ENCODE measurements around the gene TRIM74.
"Not testable (repeated sequence)": the region's sequence is repeated elsewhere in the genome, so short reads cannot be mapped to it uniquely, and the experiment has no call there.

The TRIM74 gene

DNA sequence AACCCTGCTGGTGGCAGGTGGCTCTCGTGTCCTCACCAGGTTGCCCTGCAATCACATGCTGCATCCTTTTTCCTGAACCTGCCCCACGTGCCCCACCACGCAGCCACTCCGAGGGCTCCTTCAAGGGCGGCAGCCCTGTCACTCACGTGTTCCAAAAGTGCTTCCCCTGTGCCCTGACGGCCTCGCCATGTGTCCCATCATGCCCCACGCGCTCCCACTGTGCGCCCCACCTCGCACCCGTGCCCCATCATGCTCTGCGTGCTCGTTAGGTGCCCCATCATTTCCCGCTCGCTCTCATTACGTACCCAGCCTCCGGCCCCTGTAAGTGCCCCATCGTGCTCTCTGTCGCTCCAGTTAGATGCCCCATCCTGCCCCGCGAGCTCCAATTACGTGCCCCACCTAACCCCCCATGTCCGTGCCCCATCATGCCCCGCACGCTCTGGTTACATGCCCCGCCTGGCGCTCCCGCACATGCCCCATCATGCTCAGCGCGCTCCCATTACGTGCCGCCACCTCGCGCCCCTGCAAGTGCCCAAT, at the start of gene TRIM74:
Gene TRIM74, minus strand, starts transcription at position 487 of the 537 bp plus-strand sequence. CDS start 3,309 bp downstream, outside the sequence.
- not testable (repeated sequence) for DNase-seq

DNA sequence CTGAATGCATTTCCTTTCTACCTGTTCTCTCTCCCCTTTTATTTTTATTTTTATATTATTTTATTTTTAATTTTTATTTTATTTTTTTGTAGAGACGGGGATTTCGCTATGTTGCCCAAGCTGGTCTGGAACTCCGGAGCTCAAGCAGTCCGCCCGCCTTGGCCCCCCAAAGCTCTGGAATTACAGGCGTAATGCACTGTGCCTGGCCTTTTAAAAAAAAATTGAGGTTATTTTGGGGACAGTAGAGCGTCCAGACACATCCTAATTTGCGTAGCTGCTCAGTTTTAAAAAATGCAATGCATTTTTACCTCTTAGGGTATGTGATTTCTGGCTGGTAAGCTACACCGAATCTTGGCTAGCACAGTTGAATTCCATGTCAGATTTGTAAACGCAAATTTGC, 37.2 kb upstream of the TRIM74 start:
- not testable (repeated sequence) for DNase-seq

DNA sequence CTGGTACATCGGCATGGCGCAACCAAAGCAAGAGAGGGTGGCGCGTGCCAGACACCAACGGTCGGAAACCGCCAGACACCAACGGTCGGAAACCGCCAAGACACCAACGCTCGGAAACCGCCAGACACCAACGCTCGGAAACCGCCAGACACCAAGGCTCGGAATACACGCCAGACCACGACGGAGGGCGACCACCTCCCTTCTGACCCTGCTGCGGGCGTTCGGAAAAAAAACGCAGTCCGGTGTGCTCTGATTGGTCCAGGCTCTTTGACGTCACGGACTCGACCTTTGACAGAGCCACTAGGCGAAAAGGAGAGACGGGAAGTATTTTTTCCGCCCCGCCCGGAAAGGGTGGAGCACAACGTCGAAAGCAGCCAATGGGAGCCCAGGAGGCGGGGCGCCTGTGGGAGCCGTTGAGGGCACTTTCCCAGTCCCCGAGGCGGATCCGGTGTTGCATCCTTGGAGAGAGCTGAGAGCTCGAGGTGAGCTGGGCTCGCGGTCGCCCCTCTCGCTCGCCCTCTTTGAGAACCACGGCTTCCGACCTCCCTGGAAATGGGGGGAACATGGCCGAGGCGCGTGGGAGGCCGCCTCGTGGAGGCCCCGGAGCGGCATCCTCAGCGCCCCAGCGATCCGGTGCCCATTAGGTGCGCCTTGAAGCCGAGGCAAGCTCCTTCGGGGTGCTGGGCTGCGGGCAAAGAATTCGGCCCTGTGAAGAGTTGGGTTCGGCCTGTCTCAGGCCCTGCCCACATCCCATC, 36.6 kb upstream of the TRIM74 start:
- not testable (repeated sequence) for DNase-seq

DNA sequence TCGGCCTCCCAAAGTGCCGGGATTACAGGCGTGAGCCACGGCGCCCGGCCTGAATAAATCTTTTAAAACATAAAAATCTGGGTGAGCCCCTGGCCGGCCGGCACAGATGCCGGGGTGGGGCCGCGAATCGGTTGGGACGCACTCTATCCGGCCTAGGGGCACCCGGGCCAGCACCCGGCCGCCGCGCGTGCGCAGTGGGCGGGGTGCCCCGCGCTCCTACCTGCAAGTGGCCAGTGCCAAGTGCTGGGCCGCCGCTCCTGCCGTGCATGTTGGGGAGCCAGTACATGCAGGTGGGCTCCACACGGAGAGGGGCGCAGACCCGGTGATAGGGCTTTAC, 36.1 kb upstream of the TRIM74 start:
- not testable (repeated sequence) for DNase-seq

DNA sequence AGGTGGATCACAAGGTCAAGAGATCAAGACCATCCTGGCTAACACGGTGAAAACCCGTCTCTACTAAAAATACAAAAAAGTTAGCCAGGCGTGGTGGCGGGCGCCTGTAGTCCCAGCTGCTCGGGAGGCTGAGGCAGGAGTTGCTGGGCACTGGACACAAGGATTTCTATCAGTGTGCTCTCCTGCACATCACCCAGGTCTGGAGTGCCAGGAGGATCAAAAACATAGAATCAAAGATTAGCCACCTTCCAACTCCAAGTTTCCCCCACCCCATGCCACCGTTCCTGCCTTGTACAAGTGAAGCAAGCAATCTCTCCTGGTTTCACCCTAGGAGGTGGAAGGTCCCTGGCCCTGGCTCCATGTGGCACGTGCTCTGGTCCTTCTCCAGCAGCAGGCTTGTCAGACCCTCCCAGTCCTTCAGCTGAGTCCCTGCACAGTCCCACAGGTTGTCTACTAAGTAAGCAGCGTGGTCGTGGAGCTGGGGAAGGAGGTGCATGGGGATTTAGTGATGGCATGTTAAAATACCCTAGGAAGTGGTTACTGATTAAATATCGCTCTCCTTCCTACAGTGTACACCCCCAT, 28.7 kb upstream of the TRIM74 start:
- DNase-seq: not testable (repeated sequence)

DNA sequence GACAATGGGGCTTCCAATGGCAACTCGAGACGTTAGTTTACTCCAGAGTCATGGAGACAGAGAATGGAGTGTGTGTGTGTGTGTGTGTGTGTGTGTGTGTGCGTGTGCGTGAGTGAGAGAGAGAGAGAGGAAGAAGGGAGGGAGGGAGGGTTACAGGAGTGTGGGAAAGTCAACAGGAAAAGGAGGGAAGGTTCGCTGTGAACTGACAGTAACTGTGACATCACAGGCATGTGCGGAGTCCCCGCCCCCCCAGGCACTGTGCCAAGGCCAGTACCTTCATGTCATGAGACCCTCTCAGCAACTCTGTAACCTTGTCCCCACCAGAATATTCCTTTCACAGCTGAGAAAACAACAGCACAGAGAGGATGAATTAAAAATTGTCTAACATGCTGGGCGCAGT, 28.2 kb upstream of the TRIM74 start:
- DNase-seq: not testable (repeated sequence)

DNA sequence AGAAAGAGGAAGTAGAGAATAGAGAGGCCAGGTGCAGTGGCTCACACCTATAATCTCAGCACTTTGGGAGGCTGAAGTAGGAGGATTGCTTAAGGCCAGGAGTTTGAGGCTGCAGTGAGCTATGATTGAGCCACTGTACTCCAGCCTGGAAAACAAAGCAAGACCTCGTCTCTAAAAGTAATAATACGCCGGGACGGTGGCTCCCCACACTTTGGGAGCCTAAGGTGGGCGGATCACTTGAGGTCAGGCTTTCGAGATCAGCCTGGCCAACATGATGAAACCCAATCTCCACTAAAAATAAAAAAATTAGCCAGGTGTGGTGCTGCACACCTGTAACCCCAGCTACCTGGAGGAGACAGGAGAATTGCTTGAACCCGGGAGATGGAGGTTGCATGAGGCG, 26.2 kb upstream of the TRIM74 start:
- DNase-seq: not testable (repeated sequence)

GRCh38 chr7:72990146-72990913, 21.1 kb upstream of the TRIM74 start:
- DNase-seq: not testable (repeated sequence)

DNA sequence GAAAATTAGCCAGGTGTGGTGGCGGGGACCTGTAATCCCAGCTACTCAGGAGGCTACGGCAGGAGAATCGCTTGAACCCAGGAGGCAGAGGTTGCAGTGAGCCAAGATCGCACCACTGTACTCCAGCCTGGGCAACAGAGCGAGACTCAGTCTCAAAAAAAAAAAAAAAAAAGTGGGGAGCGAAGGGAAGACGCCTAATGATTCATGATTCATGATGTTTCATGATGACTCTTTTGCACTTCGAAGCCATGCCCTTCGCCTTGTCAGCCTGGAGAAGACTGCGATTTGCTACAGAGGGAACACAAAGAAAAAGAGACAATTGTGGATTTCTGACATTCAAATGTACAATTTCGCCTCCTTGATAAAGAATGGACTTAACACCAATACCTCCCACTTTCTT, 12.8 kb upstream of the TRIM74 start:
- not testable (repeated sequence) for DNase-seq

GRCh38 chr7:72980382-72980781, 11.1 kb upstream of the TRIM74 start:
- not testable (repeated sequence) for DNase-seq

- DNase-seq: not testable (repeated sequence)
Measured at GRCh38 chr7:72976434-72976833, 7.2 kb upstream of the TRIM74 start.

- DNase-seq: not testable (repeated sequence)
Measured at GRCh38 chr7:72975656-72976286, 6.5 kb upstream of the TRIM74 start.

DNA sequence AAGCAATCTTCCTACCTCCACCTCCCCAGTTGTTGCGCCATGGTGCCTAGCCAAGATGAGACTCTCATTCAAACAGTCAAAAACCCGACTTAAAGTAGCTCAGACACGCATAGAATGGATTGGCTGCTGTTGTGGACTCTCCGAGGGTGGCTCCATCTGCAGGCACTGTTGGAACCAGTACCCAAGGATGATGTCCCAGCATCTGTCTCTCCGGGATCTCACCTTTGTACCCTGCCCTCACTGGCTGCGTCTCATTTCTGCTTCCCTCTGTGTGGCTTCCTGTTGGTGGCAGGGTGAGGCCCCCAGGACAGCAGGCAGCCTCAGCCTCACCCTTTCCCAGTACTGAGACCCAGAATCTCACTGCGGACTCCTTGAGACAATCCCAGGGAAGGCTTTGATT, 5.5 kb upstream of the TRIM74 start:
- DNase-seq: not testable (repeated sequence)

- not testable (repeated sequence) for DNase-seq
Measured at GRCh38 chr7:72971505-72971904, 2.2 kb upstream of the TRIM74 start.

- DNase-seq: not testable (repeated sequence)
Measured at GRCh38 chr7:72969688-72970087, 422 bp upstream of the TRIM74 start.

GRCh38 chr7:72966892-72967291, 2.4 kb downstream of the TRIM74 start:
- DNase-seq: not testable (repeated sequence)

DNA sequence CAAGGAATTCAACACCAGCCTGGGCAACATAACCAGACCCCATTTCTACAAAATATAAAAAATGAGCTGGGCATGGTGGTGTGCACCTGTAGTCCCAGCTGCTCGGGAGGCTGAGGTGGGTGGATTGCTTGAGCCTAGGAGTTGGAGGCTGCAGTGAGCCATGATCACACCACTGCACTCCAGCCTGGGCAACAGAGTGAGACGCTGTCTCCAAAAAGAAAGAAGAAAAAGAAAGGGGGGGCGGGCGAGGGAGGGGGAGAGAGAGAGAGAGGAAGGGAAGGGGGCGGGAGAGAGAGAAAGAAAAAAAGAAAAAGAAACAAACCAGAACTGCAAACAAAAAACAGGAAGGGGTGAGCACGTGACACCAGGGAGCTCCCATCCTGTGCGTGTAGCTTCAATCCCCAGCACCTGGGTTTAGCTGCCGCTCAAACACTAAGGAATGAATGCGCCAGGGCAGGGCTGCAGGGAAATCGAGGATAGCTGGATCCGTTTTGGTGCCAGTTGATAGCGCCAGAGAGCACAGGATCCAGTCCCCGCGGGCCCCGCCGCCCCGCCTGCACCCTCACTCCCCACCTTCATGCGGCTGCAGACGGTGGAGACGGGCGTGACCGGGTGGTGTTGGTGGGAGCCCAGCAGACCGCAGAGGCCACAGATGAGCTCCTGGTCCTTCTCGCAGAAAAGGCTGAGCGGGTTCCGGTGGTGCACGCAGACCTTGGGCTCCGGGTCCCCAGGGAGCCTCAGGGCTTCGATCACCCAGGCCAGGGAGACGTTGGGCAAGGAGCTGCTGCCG, 3.9 kb downstream of the TRIM74 start:
- DNase-seq: not testable (repeated sequence)

DNA sequence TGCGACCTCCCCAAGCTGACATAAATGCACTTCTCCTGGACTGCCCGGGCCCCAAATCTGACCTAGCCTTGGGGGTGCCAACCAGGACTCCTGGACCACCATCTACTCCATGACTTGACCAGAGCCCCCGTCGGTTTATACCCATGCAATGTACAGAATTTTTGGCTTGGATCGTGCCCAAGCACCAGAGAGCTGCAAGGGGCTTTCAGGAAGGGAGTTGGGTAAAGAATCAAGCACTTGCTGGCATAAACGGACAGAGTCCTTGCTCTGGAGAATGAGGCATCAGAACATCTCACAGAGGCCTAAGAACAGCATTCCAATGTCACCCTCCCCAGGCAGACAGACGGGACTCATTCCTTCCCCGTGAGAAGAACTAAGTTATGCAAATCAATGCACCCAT, 6.2 kb downstream of the TRIM74 start:
- DNase-seq: not testable (repeated sequence)

GRCh38 chr7:72961346-72961650, 8.0 kb downstream of the TRIM74 start:
- not testable (repeated sequence) for DNase-seq

- not testable (repeated sequence) for DNase-seq
Measured at GRCh38 chr7:72960626-72961345, 8.5 kb downstream of the TRIM74 start.

DNA sequence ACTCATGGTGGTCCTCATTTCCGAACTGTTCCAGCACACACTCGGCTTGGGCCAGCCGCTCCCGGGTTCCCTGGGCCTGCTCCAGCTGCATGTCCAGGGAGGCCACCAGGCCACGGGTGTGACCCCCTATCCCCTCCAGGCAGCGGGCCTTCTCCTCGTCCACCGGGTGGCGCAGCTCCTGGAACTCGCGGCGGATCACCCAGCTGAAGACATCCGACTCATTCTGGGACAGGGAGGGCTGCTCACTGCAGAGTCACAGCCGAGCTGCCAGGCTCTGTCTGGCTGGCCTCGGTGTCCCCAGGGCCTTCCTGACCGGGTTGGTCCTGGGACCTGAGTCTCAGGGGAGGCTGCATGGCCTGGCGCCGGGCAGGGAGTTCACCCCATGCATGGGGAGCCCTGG, 9.2 kb downstream of the TRIM74 start:
- not testable (repeated sequence) for DNase-seq

Measured in NCI-H1436 (cell line).